ENCODE measurements around the gene RHOBTB3. TPM values are rescaled to one million over a fixed set of nuclear protein-coding genes. Genes with fewer than 3 reads are reported as not detected.
A peak's percentile ranks its signal among the peaks of the same experiment; 100 is the strongest.

The RHOBTB3 gene
- total RNA-seq, 1 donor from 2014 or later, result 75.2 TPM

GRCh38 chr5:95727764-95728191 is 3.4 kb upstream of the RHOBTB3 start:
- Mint-ChIP-seq H3K27me3 (ENCODE audit: low read depth) (no peaks in the 10 kb centered on the region), H3K4me1 (ENCODE audit: low read depth) (peaks cover 76% of the 10 kb centered on the region), H3K27ac (ENCODE audit: unreplicated experiment) (no peak overlapping the region), H3K4me3 (ENCODE audit: unreplicated experiment) (no peak overlapping the region), H3K9me3 (ENCODE audit: low read depth) (no peaks in the 10 kb centered on the region), H3K36me3 (ENCODE audit: low read depth) (no peaks in the 10 kb centered on the region)
- DNase-seq (ENCODE audit: low spot score), result no peak
- no peak for TF ChIP-seq CTCF (IDR thresholded peaks at IDR 0.05)

- no peak for TF ChIP-seq CTCF (IDR thresholded peaks at IDR 0.05)
- Mint-ChIP-seq H3K9me3 (ENCODE audit: low read depth) (no peaks in the 10 kb centered on the region), H3K4me1 (ENCODE audit: low read depth) (peaks cover 81% of the 10 kb centered on the region), H3K36me3 (ENCODE audit: low read depth) (no peaks in the 10 kb centered on the region), H3K27me3 (ENCODE audit: low read depth) (no peaks in the 10 kb centered on the region), H3K27ac (ENCODE audit: unreplicated experiment) (peak overlapping the region; percentile 20), H3K4me3 (ENCODE audit: unreplicated experiment) (no peak overlapping the region)
- DNase-seq (ENCODE audit: low spot score), result no peak
These were observed 2.5 kb upstream of the RHOBTB3 start for GRCh38 chr5:95728494-95729114.

GRCh38 chr5:95729115-95730010 is 1.8 kb upstream of the RHOBTB3 start:
- no peak for TF ChIP-seq CTCF (IDR thresholded peaks at IDR 0.05)
- Mint-ChIP-seq H3K27me3 (ENCODE audit: low read depth) (no peaks in the 10 kb centered on the region), H3K4me3 (ENCODE audit: unreplicated experiment) (peak overlapping the region; percentile 78), H3K27ac (ENCODE audit: unreplicated experiment) (peak overlapping the region; percentile 94), H3K9me3 (ENCODE audit: low read depth) (no peaks in the 10 kb centered on the region), H3K4me1 (ENCODE audit: low read depth) (peaks cover 82% of the 10 kb centered on the region), H3K36me3 (ENCODE audit: low read depth) (no peaks in the 10 kb centered on the region)
- no peak for DNase-seq (ENCODE audit: low spot score)

GRCh38 chr5:95730011-95730700 is 980 bp upstream of the RHOBTB3 start:
- H3K27ac Mint-ChIP-seq (ENCODE audit: unreplicated experiment), result peak overlapping the region; percentile 94
- peaks cover 84% of the 10 kb centered on the region for H3K4me1 Mint-ChIP-seq (ENCODE audit: low read depth)
- DNase-seq (ENCODE audit: low spot score), result no peak

More at GRCh38 chr5:95730011-95730700, 980 bp upstream of the RHOBTB3 start:
- no peaks in the 10 kb centered on the region for H3K9me3 Mint-ChIP-seq (ENCODE audit: low read depth)
- H3K36me3 Mint-ChIP-seq (ENCODE audit: low read depth), result no peaks in the 10 kb centered on the region
- TF ChIP-seq CTCF (IDR thresholded peaks at IDR 0.05), result no peak
- H3K27me3 Mint-ChIP-seq (ENCODE audit: low read depth), result no peaks in the 10 kb centered on the region
- peak overlapping the region; percentile 78 for H3K4me3 Mint-ChIP-seq (ENCODE audit: unreplicated experiment)
